ENCODE results near the gene USP47. TPM values are rescaled to one million over a fixed set of nuclear protein-coding genes. Genes with fewer than 3 reads are reported as not detected.

USP47 gene
- polyA plus RNA-seq, 4 donors: 14.6 to 56.6 (median 20.5) TPM

- Histone ChIP-seq H3K4me3 (ENCODE audit: low read depth in 1 of 3, low read length in 3 of 3) (no peak overlapping the region), H3K4me1 (ENCODE audit: control insufficient read depth in 3 of 3, insufficient read depth in 2 of 3, low read depth in 1 of 3, low read length in 2 of 3) (no peaks in the 10 kb centered on the region), H3K27ac (ENCODE audit: low read depth in 1 of 3, low read length in 2 of 3) (no peak overlapping the region), H3K36me3 (ENCODE audit: control insufficient read depth in 3 of 3, insufficient read depth in 2 of 3, low read depth in 1 of 3, low read length in 3 of 3) (peaks cover 7 to 17% (median 11%) of the 10 kb centered on the region in 3 donors), H3K9me3 (ENCODE audit: control insufficient read depth in 2 of 2, insufficient read depth in 1 of 2, low read depth in 1 of 2, low read length in 1 of 2) (peaks cover 0 to 4% of the 10 kb centered on the region in 2 donors), H3K27me3 (ENCODE audit: control insufficient read depth in 3 of 3, insufficient read depth in 3 of 3, low read length in 3 of 3) (peaks cover 0 to 2% (median 0%) of the 10 kb centered on the region in 3 donors)
- 88 to 90% (median 89%) methylated on average over 11 of the region's 11 CpGs for WGBS, 3 donors
- DNase-seq (no peak), FAIRE-seq (no peak)
Measured at GRCh38 chr11:11958403-11959231, 116.8 kb downstream of the USP47 start.

GRCh38 chr11:11959601-11960000, 117.8 kb downstream of the USP47 start:
- no peak overlapping the region for H3K4me3 ChIP-seq (ENCODE audit: low read depth in 1 of 3, low read length in 3 of 3)
- H3K27me3 ChIP-seq (ENCODE audit: control insufficient read depth in 3 of 3, insufficient read depth in 3 of 3, low read length in 3 of 3): peaks cover 0 to 10% (median 0%) of the 10 kb centered on the region in 3 donors
- no peak for FAIRE-seq
- H3K27ac ChIP-seq (ENCODE audit: low read depth in 1 of 3, low read length in 2 of 3): no peak overlapping the region
- H3K4me1 ChIP-seq (ENCODE audit: control insufficient read depth in 3 of 3, insufficient read depth in 2 of 3, low read depth in 1 of 3, low read length in 2 of 3): no peaks in the 10 kb centered on the region
- H3K9me3 ChIP-seq (ENCODE audit: control insufficient read depth in 2 of 2, insufficient read depth in 1 of 2, low read depth in 1 of 2, low read length in 1 of 2): peaks cover 0 to 4% of the 10 kb centered on the region in 2 donors
- DNase-seq: no peak
- peaks cover 7 to 11% (median 11%) of the 10 kb centered on the region in 3 donors for H3K36me3 ChIP-seq (ENCODE audit: control insufficient read depth in 3 of 3, insufficient read depth in 2 of 3, low read depth in 1 of 3, low read length in 3 of 3)

GRCh38 chr11:11960687-11961086, 118.9 kb downstream of the USP47 start:
- Histone ChIP-seq H3K4me1 (ENCODE audit: control insufficient read depth in 3 of 3, insufficient read depth in 2 of 3, low read depth in 1 of 3, low read length in 2 of 3) (no peaks in the 10 kb centered on the region), H3K27me3 (ENCODE audit: control insufficient read depth in 3 of 3, insufficient read depth in 3 of 3, low read length in 3 of 3) (peaks cover 0 to 13% (median 0%) of the 10 kb centered on the region in 3 donors), H3K4me3 (ENCODE audit: low read depth in 1 of 3, low read length in 3 of 3) (no peak overlapping the region), H3K27ac (ENCODE audit: low read depth in 1 of 3, low read length in 2 of 3) (peak overlapping the region in 1 of 3 donors; percentile 22), H3K36me3 (ENCODE audit: control insufficient read depth in 3 of 3, insufficient read depth in 2 of 3, low read depth in 1 of 3, low read length in 3 of 3) (peaks cover 5 to 14% (median 7%) of the 10 kb centered on the region in 3 donors), H3K9me3 (ENCODE audit: control insufficient read depth in 2 of 2, insufficient read depth in 1 of 2, low read depth in 1 of 2, low read length in 1 of 2) (peaks cover 0 to 4% of the 10 kb centered on the region in 2 donors)
- WGBS, 3 donors: 70 to 93% (median 91%) methylated on average over 1 of the region's 1 CpG
- no peak for FAIRE-seq
- peak in 1 of 2 donors; percentile 29 for DNase-seq

- peaks cover 0 to 15% (median 1%) of the 10 kb centered on the region in 3 donors for H3K36me3 ChIP-seq (ENCODE audit: control insufficient read depth in 3 of 3, insufficient read depth in 2 of 3, low read depth in 1 of 3, low read length in 3 of 3)
- no peak overlapping the region for H3K4me3 ChIP-seq (ENCODE audit: low read depth in 1 of 3, low read length in 3 of 3)
- H3K27me3 ChIP-seq (ENCODE audit: control insufficient read depth in 3 of 3, insufficient read depth in 3 of 3, low read length in 3 of 3): peaks cover 0 to 13% (median 0%) of the 10 kb centered on the region in 3 donors
- peaks cover 0 to 4% of the 10 kb centered on the region in 2 donors for H3K9me3 ChIP-seq (ENCODE audit: control insufficient read depth in 2 of 2, insufficient read depth in 1 of 2, low read depth in 1 of 2, low read length in 1 of 2)
- DNase-seq (no peak), FAIRE-seq (no peak)
- 79 to 87% (median 81%) methylated on average over 3 of the region's 3 CpGs for WGBS, 3 donors
- peak overlapping the region in 1 of 3 donors; percentile 2 for H3K27ac ChIP-seq (ENCODE audit: low read depth in 1 of 3, low read length in 2 of 3)
- no peaks in the 10 kb centered on the region for H3K4me1 ChIP-seq (ENCODE audit: control insufficient read depth in 3 of 3, insufficient read depth in 2 of 3, low read depth in 1 of 3, low read length in 2 of 3)
Measured at GRCh38 chr11:11961399-11962028, 119.7 kb downstream of the USP47 start.

GRCh38 chr11:11963067-11963466, 121.3 kb downstream of the USP47 start:
- Histone ChIP-seq H3K9me3 (ENCODE audit: control insufficient read depth in 2 of 2, insufficient read depth in 1 of 2, low read depth in 1 of 2, low read length in 1 of 2) (peaks cover 0 to 4% of the 10 kb centered on the region in 2 donors), H3K36me3 (ENCODE audit: control insufficient read depth in 3 of 3, insufficient read depth in 2 of 3, low read depth in 1 of 3, low read length in 3 of 3) (peaks cover 0 to 23% (median 0%) of the 10 kb centered on the region in 3 donors), H3K27me3 (ENCODE audit: control insufficient read depth in 3 of 3, insufficient read depth in 3 of 3, low read length in 3 of 3) (peaks cover 0 to 13% (median 0%) of the 10 kb centered on the region in 3 donors), H3K4me1 (ENCODE audit: control insufficient read depth in 3 of 3, insufficient read depth in 2 of 3, low read depth in 1 of 3, low read length in 2 of 3) (no peaks in the 10 kb centered on the region), H3K4me3 (ENCODE audit: low read depth in 1 of 3, low read length in 3 of 3) (no peak overlapping the region), H3K27ac (ENCODE audit: low read depth in 1 of 3, low read length in 2 of 3) (no peak overlapping the region)
- FAIRE-seq (no peak), DNase-seq (no peak)
- 82 to 88% (median 83%) methylated on average over 7 of the region's 7 CpGs for WGBS, 3 donors

GRCh38 chr11:11963842-11964773, 122.3 kb downstream of the USP47 start:
- H3K27me3 ChIP-seq (ENCODE audit: control insufficient read depth in 3 of 3, insufficient read depth in 3 of 3, low read length in 3 of 3): peaks cover 0 to 13% (median 0%) of the 10 kb centered on the region in 3 donors
- peaks cover 0 to 19% (median 0%) of the 10 kb centered on the region in 3 donors for H3K36me3 ChIP-seq (ENCODE audit: control insufficient read depth in 3 of 3, insufficient read depth in 2 of 3, low read depth in 1 of 3, low read length in 3 of 3)
- no peak overlapping the region for H3K4me3 ChIP-seq (ENCODE audit: low read depth in 1 of 3, low read length in 3 of 3)
- no peak overlapping the region for H3K27ac ChIP-seq (ENCODE audit: low read depth in 1 of 3, low read length in 2 of 3)
- DNase-seq: no peak
- H3K9me3 ChIP-seq (ENCODE audit: control insufficient read depth in 2 of 2, insufficient read depth in 1 of 2, low read depth in 1 of 2, low read length in 1 of 2): peaks cover 0 to 4% of the 10 kb centered on the region in 2 donors
- FAIRE-seq: no peak
- no peaks in the 10 kb centered on the region for H3K4me1 ChIP-seq (ENCODE audit: control insufficient read depth in 3 of 3, insufficient read depth in 2 of 3, low read depth in 1 of 3, low read length in 2 of 3)
- WGBS, 3 donors: 71 to 78% (median 76%) methylated on average over 15 of the region's 15 CpGs

- no peak overlapping the region for H3K27ac ChIP-seq (ENCODE audit: low read depth in 1 of 3, low read length in 2 of 3)
- peaks cover 0 to 4% of the 10 kb centered on the region in 2 donors for H3K9me3 ChIP-seq (ENCODE audit: control insufficient read depth in 2 of 2, insufficient read depth in 1 of 2, low read depth in 1 of 2, low read length in 1 of 2)
- peaks cover 0 to 13% (median 0%) of the 10 kb centered on the region in 3 donors for H3K27me3 ChIP-seq (ENCODE audit: control insufficient read depth in 3 of 3, insufficient read depth in 3 of 3, low read length in 3 of 3)
- no peak for DNase-seq
- WGBS, 3 donors: 88 to 94% (median 92%) methylated on average over 5 of the region's 5 CpGs
- no peak overlapping the region for H3K4me3 ChIP-seq (ENCODE audit: low read depth in 1 of 3, low read length in 3 of 3)
- no peaks in the 10 kb centered on the region for H3K4me1 ChIP-seq (ENCODE audit: control insufficient read depth in 3 of 3, insufficient read depth in 2 of 3, low read depth in 1 of 3, low read length in 2 of 3)
- H3K36me3 ChIP-seq (ENCODE audit: control insufficient read depth in 3 of 3, insufficient read depth in 2 of 3, low read depth in 1 of 3, low read length in 3 of 3): peaks cover 0 to 19% (median 0%) of the 10 kb centered on the region in 3 donors
- no peak for FAIRE-seq
Measured at GRCh38 chr11:11964774-11965150, 123.0 kb downstream of the USP47 start.

GRCh38 chr11:11965192-11965591, 123.4 kb downstream of the USP47 start:
- Histone ChIP-seq H3K4me3 (ENCODE audit: low read depth in 1 of 3, low read length in 3 of 3) (no peak overlapping the region), H3K4me1 (ENCODE audit: control insufficient read depth in 3 of 3, insufficient read depth in 2 of 3, low read depth in 1 of 3, low read length in 2 of 3) (no peaks in the 10 kb centered on the region), H3K36me3 (ENCODE audit: control insufficient read depth in 3 of 3, insufficient read depth in 2 of 3, low read depth in 1 of 3, low read length in 3 of 3) (peaks cover 0 to 19% (median 0%) of the 10 kb centered on the region in 3 donors), H3K9me3 (ENCODE audit: control insufficient read depth in 2 of 2, insufficient read depth in 1 of 2, low read depth in 1 of 2, low read length in 1 of 2) (peaks cover 0 to 4% of the 10 kb centered on the region in 2 donors), H3K27ac (ENCODE audit: low read depth in 1 of 3, low read length in 2 of 3) (no peak overlapping the region), H3K27me3 (ENCODE audit: control insufficient read depth in 3 of 3, insufficient read depth in 3 of 3, low read length in 3 of 3) (peaks cover 0 to 13% (median 0%) of the 10 kb centered on the region in 3 donors)
- FAIRE-seq (no peak), DNase-seq (no peak)
- WGBS, 3 donors: 71 to 85% (median 75%) methylated on average over 3 of the region's 3 CpGs

Data from small intestine (tissue), 7 donors.